ENCODE data around the gene DNAJB2.

DNA sequence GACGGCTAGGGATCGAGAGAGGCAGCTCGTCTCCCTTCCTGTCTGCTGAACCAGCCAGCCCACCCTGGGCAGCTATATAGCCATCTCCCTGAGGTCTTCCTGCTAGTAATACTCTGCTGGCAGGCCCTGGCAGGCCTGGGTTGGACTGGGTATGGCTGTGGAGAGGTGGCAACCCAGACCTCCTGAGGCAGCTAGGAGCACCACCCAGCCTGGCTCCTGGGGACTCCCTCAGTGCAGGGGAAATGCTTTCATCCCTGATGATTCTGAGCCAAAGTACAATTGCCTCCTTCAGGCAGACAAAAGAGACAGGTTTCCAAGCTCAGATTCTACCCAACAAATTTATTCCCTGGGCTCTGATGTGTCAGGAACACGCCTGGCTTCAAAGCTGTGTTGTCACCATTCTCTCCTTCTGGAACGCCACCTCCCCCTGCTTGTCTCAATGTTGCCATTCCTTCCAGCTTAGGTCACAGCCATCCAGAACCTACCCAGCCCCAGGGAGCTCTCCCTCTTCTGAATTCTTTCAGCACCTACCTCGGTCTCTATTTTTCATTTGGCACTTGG is 4.7 kb upstream of the DNAJB2 start:
- TF ChIP-seq, protein P1, sequence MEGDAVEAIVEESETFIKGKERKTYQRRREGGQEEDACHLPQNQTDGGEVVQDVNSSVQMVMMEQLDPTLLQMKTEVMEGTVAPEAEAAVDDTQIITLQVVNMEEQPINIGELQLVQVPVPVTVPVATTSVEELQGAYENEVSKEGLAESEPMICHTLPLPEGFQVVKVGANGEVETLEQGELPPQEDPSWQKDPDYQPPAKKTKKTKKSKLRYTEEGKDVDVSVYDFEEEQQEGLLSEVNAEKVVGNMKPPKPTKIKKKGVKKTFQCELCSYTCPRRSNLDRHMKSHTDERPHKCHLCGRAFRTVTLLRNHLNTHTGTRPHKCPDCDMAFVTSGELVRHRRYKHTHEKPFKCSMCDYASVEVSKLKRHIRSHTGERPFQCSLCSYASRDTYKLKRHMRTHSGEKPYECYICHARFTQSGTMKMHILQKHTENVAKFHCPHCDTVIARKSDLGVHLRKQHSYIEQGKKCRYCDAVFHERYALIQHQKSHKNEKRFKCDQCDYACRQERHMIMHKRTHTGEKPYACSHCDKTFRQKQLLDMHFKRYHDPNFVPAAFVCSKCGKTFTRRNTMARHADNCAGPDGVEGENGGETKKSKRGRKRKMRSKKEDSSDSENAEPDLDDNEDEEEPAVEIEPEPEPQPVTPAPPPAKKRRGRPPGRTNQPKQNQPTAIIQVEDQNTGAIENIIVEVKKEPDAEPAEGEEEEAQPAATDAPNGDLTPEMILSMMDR (IDR thresholded peaks at IDR 0.05), result no peak
- TF ChIP-seq POLR2AphosphoS5 (IDR thresholded peaks at IDR 0.05) (no peak), POLR2A (IDR thresholded peaks at IDR 0.05) (no peak)

All from prostate gland (tissue), 2 donors.